Fibroblast of skin of scalp (primary cell): ENCODE measurements around the gene NRF1.

ENCODE experiments used
- DNase-seq: peaks from one replicate; pipeline ENCODE4 v3.0.0-alpha.2; 2013

The NRF1 gene

GRCh38 chr7:129686063-129686462 is 74.5 kb downstream of the NRF1 start:
- no peak for DNase-seq

GRCh38 chr7:129688503-129689222 is 77.1 kb downstream of the NRF1 start:
- DNase-seq = no peak

- DNase-seq = no peak
These were observed 78.6 kb downstream of the NRF1 start for GRCh38 chr7:129689995-129690581.

GRCh38 chr7:129690701-129691100 is 79.2 kb downstream of the NRF1 start:
- DNase-seq = no peak

- DNase-seq = no peak
These were observed 87.2 kb downstream of the NRF1 start for GRCh38 chr7:129698516-129699418.

GRCh38 chr7:129702316-129702715 is 90.8 kb downstream of the NRF1 start:
- peak; percentile 52 for DNase-seq

GRCh38 chr7:129702761-129703338 is 91.3 kb downstream of the NRF1 start:
- no peak for DNase-seq

- peak; percentile 44 for DNase-seq
These were observed 92.2 kb downstream of the NRF1 start for GRCh38 chr7:129703751-129704150.

GRCh38 chr7:129707910-129708499 is 96.5 kb downstream of the NRF1 start:
- no peak for DNase-seq

GRCh38 chr7:129713544-129713943 is 102.0 kb downstream of the NRF1 start:
- DNase-seq = no peak

GRCh38 chr7:129714514-129715063 is 103.1 kb downstream of the NRF1 start:
- DNase-seq = no peak

GRCh38 chr7:129719980-129720732 is 108.6 kb downstream of the NRF1 start:
- DNase-seq = no peak

GRCh38 chr7:129721068-129721467 is 109.5 kb downstream of the NRF1 start:
- no peak for DNase-seq

GRCh38 chr7:129723679-129724078 is 112.2 kb downstream of the NRF1 start:
- no peak for DNase-seq

- DNase-seq = no peak
These were observed 113.3 kb downstream of the NRF1 start for GRCh38 chr7:129724796-129725195.

GRCh38 chr7:129728875-129729467 is 117.5 kb downstream of the NRF1 start:
- no peak for DNase-seq

GRCh38 chr7:129729511-129729910 is 118.0 kb downstream of the NRF1 start:
- peak; percentile 6 for DNase-seq

- no peak for DNase-seq
These were observed 118.6 kb downstream of the NRF1 start for GRCh38 chr7:129730159-129730558.

GRCh38 chr7:129734400-129734799 is 122.9 kb downstream of the NRF1 start:
- DNase-seq = no peak

GRCh38 chr7:129739427-129739826 is 127.9 kb downstream of the NRF1 start:
- peak; percentile 3 for DNase-seq
